Osteocyte (in vitro differentiated cells): ENCODE data around the gene BLCAP. TPM values are rescaled to one million over a fixed set of nuclear protein-coding genes. Genes with fewer than 3 reads are reported as not detected.
"Not testable (repeated sequence)": the region's sequence is repeated elsewhere in the genome, so short reads cannot be mapped to it uniquely, and the experiment has no call there.

ENCODE experiments used
- DNase-seq: peaks from one replicate; pipeline ENCODE4 v3.0.0; 2021; ENCODE audit warnings: mixed read lengths; ENCODE audit not compliant: unreplicated experiment; ENCODE audit errors: extremely low spot score
- H3K27ac Mint-ChIP-seq: one replicate; pipeline ENCODE4 v1.8.0; 2021; ENCODE audit warnings: mild to moderate bottlenecking, mixed read lengths; ENCODE audit not compliant: unreplicated experiment
- H3K27me3 Mint-ChIP-seq: one replicate; pipeline ENCODE4 v1.8.0; 2021; ENCODE audit warnings: mixed read lengths; ENCODE audit not compliant: unreplicated experiment
- H3K36me3 Mint-ChIP-seq: one replicate; pipeline ENCODE4 v1.8.0; 2021; ENCODE audit warnings: mixed read lengths; ENCODE audit not compliant: unreplicated experiment
- H3K4me1 Mint-ChIP-seq: one replicate; pipeline ENCODE4 v1.8.0; 2021; ENCODE audit warnings: mixed read lengths; ENCODE audit not compliant: unreplicated experiment
- H3K4me3 Mint-ChIP-seq: one replicate; pipeline ENCODE4 v1.8.0; 2021; ENCODE audit warnings: mild to moderate bottlenecking, moderate library complexity, mixed read lengths; ENCODE audit not compliant: unreplicated experiment
- H3K9me3 Mint-ChIP-seq: one replicate; pipeline ENCODE4 v1.8.0; 2021; ENCODE audit warnings: mixed read lengths; ENCODE audit not compliant: unreplicated experiment
- CTCF ChIP-seq: fragments of 200-600 bp; sonication (generic); IDR thresholded peaks from 2 replicates; pipeline ENCODE4 v1.5.0; 2021; ENCODE audit warnings: antibody characterized with exemption, mild to moderate bottlenecking, moderate library complexity
- long read RNA-seq: library from polyadenylated mRNA; unstranded; transcript quantifications from one replicate; pipeline ENCODE4 v2.0.0, GENCODE V29; 2021
- total RNA-seq: library from RNA; stranded (reverse); gene quantifications from 2 replicates; pipeline ENCODE4 v1.2.1, GENCODE V29; 2021

BLCAP gene
- 71.9 and 74.5 TPM in 2 replicates for total RNA-seq
- long read RNA-seq, transcript BLCAP-215 (2 exons, 2,017 nt) = major isoform, 114 of 144 reads
- long read RNA-seq, partial matches to known transcripts = 0 of 144 reads
- long read RNA-seq, other reads (novel, unspliced or antisense) = 30 of 144 reads

- peaks cover 4% of the 10 kb centered on the region for H3K36me3 Mint-ChIP-seq
- no peaks in the 10 kb centered on the region for H3K27me3 Mint-ChIP-seq
Observed at GRCh38 chr20:37527638-37528445, at the start of gene BLCAP. TSS of gene BLCAP (minus strand) at chr20:37527876. CDS start at chr20:37519174, 8,702 bp downstream.

GRCh38 chr20:37577436-37577835 is 49.8 kb upstream of the BLCAP start:
- not testable (repeated sequence) for DNase-seq, H3K9me3 Mint-ChIP-seq
- H3K27me3 Mint-ChIP-seq = peaks cover 48% of the 10 kb centered on the region

More at GRCh38 chr20:37527638-37528445, at the start of gene BLCAP:
- peak within 1 kb of the TSS; percentile 99 for H3K27ac Mint-ChIP-seq
- peak within 1 kb of the TSS; percentile 95 for H3K4me3 Mint-ChIP-seq
- TF ChIP-seq CTCF = no peak
- peak; percentile 95 for DNase-seq
- no peaks in the 10 kb centered on the region for H3K9me3 Mint-ChIP-seq
- peaks cover 41% of the 10 kb centered on the region for H3K4me1 Mint-ChIP-seq

GRCh38 chr20:37576911-37577310 is 49.2 kb upstream of the BLCAP start:
- H3K27ac Mint-ChIP-seq = no peak overlapping the region
- no peaks in the 10 kb centered on the region for H3K36me3 Mint-ChIP-seq
- no peak for DNase-seq
- H3K4me3 Mint-ChIP-seq = no peak overlapping the region
- no peaks in the 10 kb centered on the region for H3K9me3 Mint-ChIP-seq
- no peak for TF ChIP-seq CTCF
- H3K27me3 Mint-ChIP-seq = peaks cover 47% of the 10 kb centered on the region
- no peaks in the 10 kb centered on the region for H3K4me1 Mint-ChIP-seq

More at GRCh38 chr20:37577436-37577835, 49.8 kb upstream of the BLCAP start:
- H3K27ac Mint-ChIP-seq, H3K36me3 Mint-ChIP-seq, H3K4me1 Mint-ChIP-seq, H3K4me3 Mint-ChIP-seq: not testable (repeated sequence)

- peaks cover 45% of the 10 kb centered on the region for H3K27me3 Mint-ChIP-seq
- H3K4me1 Mint-ChIP-seq = no peaks in the 10 kb centered on the region
- no peaks in the 10 kb centered on the region for H3K9me3 Mint-ChIP-seq
- no peak for TF ChIP-seq CTCF
- H3K36me3 Mint-ChIP-seq = no peaks in the 10 kb centered on the region
- DNase-seq = no peak
- H3K27ac Mint-ChIP-seq = no peak overlapping the region
- no peak overlapping the region for H3K4me3 Mint-ChIP-seq
Observed at GRCh38 chr20:37575884-37576283, 48.2 kb upstream of the BLCAP start.

GRCh38 chr20:37574199-37574890 is 46.7 kb upstream of the BLCAP start:
- peak; percentile 78 for DNase-seq
- H3K4me3 Mint-ChIP-seq = no peak overlapping the region
- TF ChIP-seq CTCF = no peak
- peaks cover 50% of the 10 kb centered on the region for H3K27me3 Mint-ChIP-seq
- no peaks in the 10 kb centered on the region for H3K9me3 Mint-ChIP-seq
- H3K36me3 Mint-ChIP-seq = no peaks in the 10 kb centered on the region
- H3K27ac Mint-ChIP-seq = no peak overlapping the region
- no peaks in the 10 kb centered on the region for H3K4me1 Mint-ChIP-seq
